OCI-LY1 (cell line): ENCODE measurements around the gene PDE3A.

Source experiments
- H2AFZ ChIP-seq: fragments of 200-600 bp; sonication (generic), shearing (Covaris generic); 2 replicates; pipeline ENCODE4 v1.6.0; 2014; ENCODE audit warnings: antibody characterized with exemption, mild to moderate bottlenecking, low read length
- H3F3A ChIP-seq: fragments of 200-600 bp; sonication (generic), shearing (Covaris generic); 2 replicates; pipeline ENCODE4 v1.6.0; 2014; ENCODE audit warnings: mild to moderate bottlenecking, antibody characterized with exemption, low read length, moderate library complexity; ENCODE audit not compliant: insufficient read depth
- H3K27ac ChIP-seq: fragments of 200-600 bp; sonication (generic); 2 replicates; pipeline ENCODE4 v1.5.1; 2014; ENCODE audit warnings: low read length, mixed run types, mild to moderate bottlenecking, low read depth; ENCODE audit not compliant: poor library complexity, severe bottlenecking
- H3K27me3 ChIP-seq: fragments of 200-600 bp; sonication (generic); 2 replicates; pipeline ENCODE4 v1.6.0; 2014; ENCODE audit warnings: antibody characterized with exemption, mild to moderate bottlenecking, low read length, moderate library complexity; ENCODE audit not compliant: insufficient read depth
- H3K36me3 ChIP-seq: fragments of 200-600 bp; sonication (generic); 2 replicates; pipeline ENCODE4 v1.6.1; 2014; ENCODE audit warnings: mild to moderate bottlenecking, antibody characterized with exemption, low read length, moderate library complexity, mixed read lengths; ENCODE audit not compliant: insufficient read depth
- H3K4me1 ChIP-seq: fragments of 200-600 bp; sonication (generic); 2 replicates; pipeline ENCODE4 v1.5.1; 2014; ENCODE audit warnings: mild to moderate bottlenecking, low read length, moderate library complexity; ENCODE audit not compliant: insufficient read depth, severe bottlenecking
- H3K4me2 ChIP-seq: fragments of 200-600 bp; sonication (generic), shearing (Covaris generic); 2 replicates; pipeline ENCODE4 v1.6.1; 2014; ENCODE audit warnings: low read length
- H3K4me3 ChIP-seq: fragments of 200-600 bp; sonication (generic); 2 replicates; pipeline ENCODE4 v1.5.1; 2014; ENCODE audit warnings: low read length, low read depth, mild to moderate bottlenecking, mixed read lengths; ENCODE audit not compliant: poor library complexity, severe bottlenecking
- H3K79me2 ChIP-seq: fragments of 200-600 bp; shearing (Covaris generic); 2 replicates; pipeline ENCODE4 v1.6.1; 2016; ENCODE audit warnings: mixed run types, low read length, mixed read lengths; ENCODE audit not compliant: insufficient read depth
- H3K9ac ChIP-seq: fragments of 200-600 bp; sonication (generic), shearing (Covaris generic); 2 replicates; pipeline ENCODE4 v1.6.1; 2014; ENCODE audit warnings: mild to moderate bottlenecking, low read length, mixed read lengths
- H3K9me2 ChIP-seq: fragments of 200-600 bp; sonication (generic), shearing (Covaris generic); 2 replicates; pipeline ENCODE4 v1.6.1; 2014; ENCODE audit warnings: low read depth, mild to moderate bottlenecking, low read length, mixed read lengths
- H3K9me3 ChIP-seq: fragments of 200-600 bp; shearing (Covaris generic); 2 replicates; pipeline ENCODE4 v1.6.1; 2014; ENCODE audit warnings: low read length, mixed read lengths
- H4K20me1 ChIP-seq: fragments of 200-600 bp; sonication (generic), shearing (Covaris generic); 2 replicates; pipeline ENCODE4 v1.6.0; 2016; ENCODE audit warnings: mild to moderate bottlenecking, low read length; ENCODE audit not compliant: insufficient read depth
- EZH2 ChIP-seq: fragments of 200-600 bp; sonication (generic), shearing (Covaris generic); IDR thresholded peaks from 2 replicates; pipeline ENCODE4 v1.8.0; 2017; ENCODE audit warnings: borderline replicate concordance, mixed run types, mild to moderate bottlenecking, antibody characterized with exemption, low read length, moderate library complexity, mixed read lengths
- TF ChIP-seq, protein P1 (sequence below): fragments of 200-600 bp; sonication (generic), shearing (Covaris generic); IDR thresholded peaks from 2 replicates; pipeline ENCODE4 v1.5.1; 2017; ENCODE audit warnings: mild to moderate bottlenecking, antibody characterized with exemption, low read length, moderate library complexity, mixed read lengths

PDE3A gene

DNA sequence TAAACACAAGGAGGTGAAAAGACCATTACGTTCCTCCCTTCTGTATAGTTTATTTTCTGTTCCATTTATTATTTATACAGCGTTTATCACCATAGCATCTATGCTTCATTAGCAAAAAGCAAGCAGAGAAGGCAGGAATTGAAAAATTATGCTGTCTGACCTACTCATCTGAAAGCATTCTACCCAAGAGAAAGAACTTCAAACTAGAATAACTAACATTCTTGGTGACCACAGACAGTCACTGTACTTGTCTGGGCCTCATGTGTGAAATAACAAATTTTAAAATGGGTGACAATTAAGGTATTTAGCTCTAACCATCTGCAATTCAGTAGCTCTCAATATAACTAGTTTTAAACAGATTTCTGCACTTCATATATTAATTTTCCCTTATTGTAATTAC lies 29.3 kb upstream of the PDE3A start:
- Histone ChIP-seq H3K27ac (no peak overlapping the region), H3K27me3 (no peaks in the 10 kb centered on the region), H3K9me3 (no peaks in the 10 kb centered on the region), H3K4me3 (no peak overlapping the region), H3K9me2 (no peaks in the 10 kb centered on the region), H3K79me2 (no peaks in the 10 kb centered on the region), H3K9ac (no peak overlapping the region), H3K4me1 (no peaks in the 10 kb centered on the region), H4K20me1 (no peaks in the 10 kb centered on the region), H2AFZ (no peak overlapping the region), H3K36me3 (no peaks in the 10 kb centered on the region), H3K4me2 (no peak overlapping the region), H3F3A (no peaks in the 10 kb centered on the region)
- no peak for TF ChIP-seq EZH2
- TF ChIP-seq, protein P1, sequence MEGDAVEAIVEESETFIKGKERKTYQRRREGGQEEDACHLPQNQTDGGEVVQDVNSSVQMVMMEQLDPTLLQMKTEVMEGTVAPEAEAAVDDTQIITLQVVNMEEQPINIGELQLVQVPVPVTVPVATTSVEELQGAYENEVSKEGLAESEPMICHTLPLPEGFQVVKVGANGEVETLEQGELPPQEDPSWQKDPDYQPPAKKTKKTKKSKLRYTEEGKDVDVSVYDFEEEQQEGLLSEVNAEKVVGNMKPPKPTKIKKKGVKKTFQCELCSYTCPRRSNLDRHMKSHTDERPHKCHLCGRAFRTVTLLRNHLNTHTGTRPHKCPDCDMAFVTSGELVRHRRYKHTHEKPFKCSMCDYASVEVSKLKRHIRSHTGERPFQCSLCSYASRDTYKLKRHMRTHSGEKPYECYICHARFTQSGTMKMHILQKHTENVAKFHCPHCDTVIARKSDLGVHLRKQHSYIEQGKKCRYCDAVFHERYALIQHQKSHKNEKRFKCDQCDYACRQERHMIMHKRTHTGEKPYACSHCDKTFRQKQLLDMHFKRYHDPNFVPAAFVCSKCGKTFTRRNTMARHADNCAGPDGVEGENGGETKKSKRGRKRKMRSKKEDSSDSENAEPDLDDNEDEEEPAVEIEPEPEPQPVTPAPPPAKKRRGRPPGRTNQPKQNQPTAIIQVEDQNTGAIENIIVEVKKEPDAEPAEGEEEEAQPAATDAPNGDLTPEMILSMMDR = no peak

DNA sequence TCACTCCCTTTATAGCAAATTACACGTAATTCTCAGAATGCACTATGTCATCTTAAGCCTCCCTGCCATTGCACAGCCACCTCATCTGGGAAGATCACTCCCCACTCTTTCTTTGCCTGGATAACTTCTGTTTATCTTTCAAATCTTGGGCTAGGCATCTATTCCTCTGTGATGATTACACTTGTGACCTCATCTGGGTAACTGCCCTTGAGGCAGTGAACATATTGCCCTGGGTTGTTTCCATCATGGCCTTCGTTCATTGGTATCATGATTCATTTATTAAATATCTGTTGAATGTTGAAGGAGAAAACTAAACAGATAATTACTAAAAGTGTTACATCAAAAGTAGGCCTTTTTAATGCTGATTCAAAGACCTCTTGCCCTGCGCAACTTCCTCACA lies 26.2 kb upstream of the PDE3A start:
- TF ChIP-seq, protein P1 = no peak
- no peak for TF ChIP-seq EZH2
- no peak overlapping the region for H2AFZ ChIP-seq

DNA sequence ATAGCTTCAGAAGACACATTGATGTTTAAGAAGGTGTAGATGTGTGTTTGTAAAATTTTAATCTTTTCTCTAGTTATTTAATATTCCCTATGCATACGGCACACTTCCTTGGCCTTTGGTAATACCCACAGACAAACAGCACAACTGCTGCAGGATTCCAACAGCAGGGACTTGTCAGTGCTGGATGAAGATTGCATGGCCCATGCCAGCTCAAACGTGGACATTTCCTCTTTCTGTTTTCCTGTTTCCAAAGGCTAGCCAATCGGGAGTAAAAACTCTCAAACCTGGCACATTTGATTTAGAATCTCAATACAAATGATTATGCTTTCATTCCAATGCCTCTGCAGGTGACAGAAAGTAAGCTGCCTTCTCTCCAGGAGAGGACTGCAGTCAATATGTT lies 22.5 kb upstream of the PDE3A start:
- no peaks in the 10 kb centered on the region for H3K9me2 ChIP-seq
- no peak overlapping the region for H3K27ac ChIP-seq
- no peak for TF ChIP-seq EZH2
- TF ChIP-seq, protein P1 = no peak
- H3K79me2 ChIP-seq = no peaks in the 10 kb centered on the region
- H3K4me2 ChIP-seq = no peak overlapping the region
- no peak overlapping the region for H3K9ac ChIP-seq
- H3K36me3 ChIP-seq = no peaks in the 10 kb centered on the region
- no peaks in the 10 kb centered on the region for H3K4me1 ChIP-seq
- H4K20me1 ChIP-seq = no peaks in the 10 kb centered on the region
- no peak overlapping the region for H3K4me3 ChIP-seq
- H3F3A ChIP-seq = no peaks in the 10 kb centered on the region
- no peaks in the 10 kb centered on the region for H3K9me3 ChIP-seq
- no peak overlapping the region for H2AFZ ChIP-seq
- no peaks in the 10 kb centered on the region for H3K27me3 ChIP-seq

More for the DNA sequence above, 26.2 kb upstream of the PDE3A start:
- no peak overlapping the region for H3K27ac ChIP-seq
- no peak overlapping the region for H3K4me3 ChIP-seq
- no peaks in the 10 kb centered on the region for H3K9me2 ChIP-seq
- H3K9ac ChIP-seq = no peak overlapping the region
- no peaks in the 10 kb centered on the region for H3K79me2 ChIP-seq
- H3K9me3 ChIP-seq = no peaks in the 10 kb centered on the region
- H3F3A ChIP-seq = no peaks in the 10 kb centered on the region
- no peak overlapping the region for H3K4me2 ChIP-seq
- H3K27me3 ChIP-seq = no peaks in the 10 kb centered on the region
- H3K36me3 ChIP-seq = no peaks in the 10 kb centered on the region
- no peaks in the 10 kb centered on the region for H4K20me1 ChIP-seq
- no peaks in the 10 kb centered on the region for H3K4me1 ChIP-seq
